Activated CD8-positive, alpha-beta memory T cell treated with anti-CD3 and anti-CD28 coated beads, Interleukin-2, amount 50 U/mL, for 4 hours (primary cell): ENCODE results near the gene RTN4R.

ENCODE experiments used
- DNase-seq: peaks from one replicate; pipeline ENCODE4 v3.0.0-alpha.2; 2020

The RTN4R gene

DNA sequence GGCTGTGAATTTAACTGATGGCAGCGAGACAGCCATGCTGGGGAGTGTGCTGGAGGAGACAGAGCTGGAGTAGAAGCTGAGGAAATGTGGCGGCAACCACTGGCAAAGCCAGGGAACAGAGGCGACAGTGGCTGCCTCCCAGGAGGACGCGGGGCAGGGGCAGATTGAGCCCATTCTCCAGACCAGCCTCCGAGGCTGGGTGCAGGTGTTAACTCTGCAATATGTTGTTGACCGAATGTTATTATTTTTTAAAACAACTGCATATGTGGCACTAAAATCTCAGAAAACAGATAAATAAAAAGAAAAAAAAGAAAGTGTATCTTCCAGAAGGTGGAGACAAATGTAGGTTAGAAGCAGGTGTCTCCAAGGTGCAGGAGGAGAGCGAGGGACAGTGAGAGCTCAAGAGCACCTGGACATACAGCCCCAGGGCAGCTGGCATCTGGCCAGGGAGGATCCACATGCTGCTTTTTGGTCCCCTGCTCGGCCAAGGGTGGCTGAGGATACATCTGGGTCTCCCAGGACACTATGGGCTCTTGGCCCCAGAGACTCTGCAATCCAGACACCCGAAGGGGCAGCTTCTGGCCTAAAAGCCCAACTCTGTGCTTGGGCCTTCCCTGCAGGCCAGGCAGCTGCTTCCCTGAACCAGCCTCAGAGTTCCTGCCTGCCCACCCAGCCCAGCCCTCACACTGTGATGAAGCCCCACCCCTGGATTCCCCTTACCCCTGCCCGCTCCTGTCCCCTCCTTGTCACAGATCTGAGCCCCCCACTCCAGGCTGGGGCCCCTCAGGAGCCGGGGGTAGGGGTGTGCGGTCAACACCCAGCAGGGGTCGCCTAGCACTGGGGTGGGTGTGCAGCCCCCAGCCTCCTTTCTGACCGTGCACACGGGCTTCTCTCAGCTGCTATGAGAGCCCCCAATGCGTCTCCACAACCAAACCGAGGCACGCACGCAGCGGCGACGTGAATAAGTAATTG lies 12.9 kb downstream of the RTN4R start:
- no peak for DNase-seq

DNA sequence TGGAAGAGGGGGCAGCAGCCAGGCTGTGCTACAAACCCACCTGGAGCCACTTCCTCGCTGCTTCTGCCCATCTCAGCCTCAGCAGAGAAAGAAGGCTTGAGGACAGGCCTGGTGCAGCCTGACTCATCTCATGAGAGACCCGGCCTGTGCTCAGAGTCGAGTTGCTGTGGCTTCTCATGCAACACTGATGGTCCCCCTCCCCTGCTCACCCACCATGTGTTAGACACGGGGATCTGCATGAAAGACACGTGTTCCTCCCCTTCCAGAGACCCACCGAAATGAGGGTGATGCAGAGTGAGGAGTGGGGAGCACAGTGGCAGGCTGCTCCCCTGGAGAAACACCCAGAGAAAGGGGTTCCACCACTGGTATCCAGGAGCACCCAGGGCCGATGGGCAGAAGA lies 15.0 kb downstream of the RTN4R start:
- DNase-seq = no peak

DNA sequence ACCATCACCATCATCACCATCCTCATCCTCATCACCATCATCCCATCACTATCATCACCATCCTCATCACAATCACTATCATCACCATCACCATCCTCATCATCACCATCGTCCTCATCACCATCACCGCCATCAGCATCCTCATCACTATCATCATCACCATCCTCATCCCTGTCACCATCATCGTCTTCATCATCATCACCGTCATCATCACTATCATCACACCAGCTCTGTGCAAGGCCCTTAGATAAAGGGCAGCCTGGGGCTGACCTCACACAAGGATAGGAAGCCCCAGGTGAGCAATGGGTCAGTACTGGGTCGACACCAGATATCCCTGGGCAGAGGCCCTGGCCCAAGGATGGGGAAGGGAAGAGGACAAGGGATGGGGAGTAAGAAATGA lies 16.1 kb downstream of the RTN4R start:
- no peak for DNase-seq

DNA sequence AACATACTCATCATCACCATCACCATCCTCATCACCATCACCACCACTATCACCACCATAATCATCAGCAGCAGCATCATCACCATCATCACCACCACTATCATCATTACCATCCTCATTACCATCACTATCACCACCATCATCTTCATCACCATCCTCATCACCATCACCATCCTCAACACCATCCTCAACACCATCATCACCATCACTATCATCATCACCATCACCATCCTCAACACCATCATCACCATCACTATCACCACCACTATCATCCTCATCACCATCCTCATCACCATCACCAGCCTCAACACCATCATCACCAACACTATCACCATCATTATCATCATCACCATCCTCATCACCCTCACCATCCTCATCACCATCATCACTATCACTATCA lies 16.6 kb downstream of the RTN4R start:
- no peak for DNase-seq

DNA sequence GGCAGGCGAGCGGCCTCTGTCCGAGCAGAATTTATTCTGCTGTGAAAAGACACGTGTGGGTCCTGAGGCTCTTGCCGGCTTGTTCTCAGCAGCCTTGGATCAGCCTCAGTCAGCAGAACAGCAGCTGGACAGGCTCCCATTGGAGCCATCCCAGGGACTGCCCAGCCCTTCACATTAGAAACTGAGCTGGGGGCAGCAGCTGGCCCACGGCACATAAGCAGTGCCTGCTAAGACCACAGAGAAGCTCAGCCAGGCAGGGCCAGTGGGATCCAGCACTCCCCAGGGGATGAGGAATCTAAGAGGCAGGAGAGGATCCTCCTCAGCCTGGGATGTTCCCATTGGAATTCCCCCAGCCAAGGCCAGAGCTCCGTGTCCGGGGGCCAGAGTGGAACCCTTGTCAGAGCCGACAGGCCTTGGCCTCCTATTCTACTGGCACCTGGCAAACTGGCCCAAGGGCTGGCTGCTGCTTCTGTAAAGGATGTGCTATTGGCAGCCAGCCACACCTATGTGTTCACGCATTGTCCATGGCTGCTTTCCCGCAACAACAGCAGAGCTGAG lies 18.2 kb downstream of the RTN4R start:
- no peak for DNase-seq

DNA sequence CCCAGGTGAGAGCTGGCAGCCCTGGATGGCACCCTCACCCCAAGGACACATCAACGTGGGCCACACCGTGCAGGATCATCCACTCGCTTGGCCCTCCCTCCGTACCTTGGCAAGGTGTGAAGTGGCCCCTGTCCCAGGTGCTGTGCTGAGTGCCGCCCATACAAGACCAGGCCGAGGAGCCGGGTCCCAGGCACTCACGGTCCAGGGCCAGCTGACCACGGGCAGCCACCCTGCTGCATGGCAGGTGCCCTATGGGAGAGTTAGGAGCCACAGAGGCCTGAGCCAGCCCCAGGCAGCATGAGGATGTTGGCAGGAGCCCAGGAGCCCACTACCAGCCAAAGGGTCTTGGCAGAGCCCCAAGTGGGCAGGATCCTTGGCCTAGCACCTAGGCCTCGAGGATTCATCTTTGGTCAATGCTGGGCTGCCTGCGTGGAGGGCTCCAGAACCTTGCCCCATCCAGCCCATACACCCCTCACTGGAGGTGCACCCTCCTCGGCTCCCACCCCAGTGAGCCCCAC lies 19.6 kb downstream of the RTN4R start:
- no peak for DNase-seq

DNA sequence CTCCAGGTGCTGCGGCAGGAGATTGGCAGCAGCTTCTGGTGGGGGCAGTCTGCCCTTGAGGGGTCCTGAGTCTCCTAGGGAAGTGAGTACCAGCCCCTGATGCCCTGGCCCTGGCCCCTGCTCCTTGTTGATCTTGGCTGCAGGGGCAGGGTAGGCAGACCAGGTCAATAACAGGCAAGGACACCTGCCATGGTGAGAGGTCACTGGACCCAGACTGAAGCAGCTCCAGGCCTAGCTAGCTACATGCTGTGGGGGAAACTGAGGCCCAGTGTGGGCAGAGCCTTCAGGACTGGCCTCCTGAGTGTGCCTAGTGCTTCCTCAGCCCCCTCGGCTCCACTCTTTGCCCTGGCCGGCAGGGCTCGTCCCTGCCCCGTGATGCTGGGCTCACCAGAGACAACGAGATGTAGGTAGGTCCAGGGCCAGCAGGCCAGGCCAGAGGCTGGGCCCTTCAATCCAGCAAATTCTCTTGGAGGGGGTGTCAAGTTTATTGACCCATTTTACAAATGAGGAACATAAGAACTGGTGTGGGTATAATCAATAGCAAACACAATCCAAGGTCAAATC lies 20.4 kb downstream of the RTN4R start:
- DNase-seq = no peak

DNA sequence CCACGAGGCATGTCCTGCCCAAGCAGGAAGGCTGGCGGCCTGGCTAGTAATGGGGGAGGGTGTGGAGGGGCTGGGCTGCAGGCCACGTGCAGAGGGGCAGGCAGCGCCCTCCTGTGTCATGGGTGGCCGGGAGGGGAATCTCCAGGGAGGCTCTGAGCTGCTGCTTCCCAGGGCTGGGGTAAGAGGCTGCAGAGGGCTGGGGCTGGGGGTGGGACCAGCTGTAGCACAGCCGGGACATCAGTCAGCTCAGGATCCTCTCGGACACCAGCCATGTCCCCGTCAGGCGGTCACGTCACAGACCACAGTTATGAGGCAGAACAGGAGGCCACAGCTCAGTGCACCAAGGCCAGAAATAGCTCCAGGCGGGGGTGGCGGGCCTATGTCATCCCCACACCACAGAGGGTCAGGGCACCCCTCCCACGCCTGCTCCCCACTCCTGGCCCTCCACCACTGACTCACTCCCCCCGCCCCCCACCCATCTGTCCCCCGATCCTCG lies 21.1 kb downstream of the RTN4R start:
- no peak for DNase-seq

DNA sequence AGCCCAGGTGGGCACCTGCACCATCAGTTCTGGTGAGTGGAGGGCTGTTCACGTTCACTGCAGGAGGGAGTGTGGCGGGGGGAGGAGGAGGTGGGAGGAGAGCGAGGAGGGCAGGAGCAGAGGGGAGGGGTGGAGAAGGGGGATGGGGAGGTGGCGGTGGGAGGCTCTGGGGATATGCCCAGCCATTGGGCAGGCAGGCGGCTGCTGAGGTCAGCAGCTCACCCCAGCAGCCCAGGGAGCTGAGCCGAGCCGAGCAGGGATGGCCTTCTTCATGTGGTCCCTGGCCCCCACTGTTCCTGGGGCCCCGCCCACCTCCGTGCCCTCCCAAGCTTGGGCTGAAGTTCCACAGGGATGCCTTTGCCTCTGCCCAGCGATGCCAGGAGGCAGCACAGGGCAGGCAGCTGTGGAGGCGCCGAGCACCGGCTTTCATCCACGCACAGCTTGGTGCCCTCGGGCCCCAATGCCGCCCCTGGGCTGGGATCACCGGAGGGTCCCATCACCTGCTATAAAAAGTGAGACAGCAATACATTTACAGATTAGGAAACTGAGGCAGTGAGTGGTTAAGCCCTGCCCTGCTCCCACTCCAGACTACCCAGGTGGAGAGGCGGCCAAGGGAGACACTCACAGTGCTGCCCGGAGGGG lies 21.6 kb downstream of the RTN4R start:
- no peak for DNase-seq

DNA sequence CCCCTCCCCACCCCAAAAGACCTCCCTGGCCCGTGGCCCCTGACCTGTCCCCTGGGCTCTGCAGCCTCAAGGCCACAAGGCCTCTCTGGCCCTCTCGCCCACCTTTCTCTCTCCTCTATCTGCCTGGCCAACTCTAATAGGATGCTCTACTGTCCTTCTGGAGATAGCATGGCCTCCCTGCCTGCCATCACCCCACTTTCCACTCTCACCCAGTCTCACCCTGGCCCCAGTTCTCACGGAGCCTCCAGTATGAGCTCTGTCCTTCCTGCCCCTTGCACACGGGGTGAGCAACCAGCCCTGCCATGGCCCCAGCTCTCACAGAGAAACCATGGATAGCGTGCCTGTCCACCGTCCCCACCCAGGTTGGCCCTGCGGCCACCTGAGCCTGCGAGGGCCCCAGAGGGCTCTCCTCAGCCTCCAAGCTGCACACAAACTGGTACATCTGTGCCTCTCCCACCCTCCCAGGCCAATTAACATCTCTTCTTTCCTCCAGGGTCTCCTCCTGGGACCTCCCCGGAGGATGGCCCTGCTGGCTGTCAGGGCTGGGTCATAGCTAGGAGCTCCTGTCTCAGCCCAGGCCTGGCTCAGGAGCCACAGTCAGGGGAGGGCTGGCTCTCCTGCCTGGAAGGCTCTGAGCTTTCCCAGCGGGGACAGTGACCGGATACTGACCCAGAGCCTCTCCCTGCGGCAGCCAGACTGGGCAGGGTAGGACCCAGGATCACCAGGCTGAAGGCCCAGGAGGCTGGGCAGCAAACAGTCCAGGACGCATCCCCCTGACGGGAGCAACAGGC lies 22.3 kb downstream of the RTN4R start:
- no peak for DNase-seq

DNA sequence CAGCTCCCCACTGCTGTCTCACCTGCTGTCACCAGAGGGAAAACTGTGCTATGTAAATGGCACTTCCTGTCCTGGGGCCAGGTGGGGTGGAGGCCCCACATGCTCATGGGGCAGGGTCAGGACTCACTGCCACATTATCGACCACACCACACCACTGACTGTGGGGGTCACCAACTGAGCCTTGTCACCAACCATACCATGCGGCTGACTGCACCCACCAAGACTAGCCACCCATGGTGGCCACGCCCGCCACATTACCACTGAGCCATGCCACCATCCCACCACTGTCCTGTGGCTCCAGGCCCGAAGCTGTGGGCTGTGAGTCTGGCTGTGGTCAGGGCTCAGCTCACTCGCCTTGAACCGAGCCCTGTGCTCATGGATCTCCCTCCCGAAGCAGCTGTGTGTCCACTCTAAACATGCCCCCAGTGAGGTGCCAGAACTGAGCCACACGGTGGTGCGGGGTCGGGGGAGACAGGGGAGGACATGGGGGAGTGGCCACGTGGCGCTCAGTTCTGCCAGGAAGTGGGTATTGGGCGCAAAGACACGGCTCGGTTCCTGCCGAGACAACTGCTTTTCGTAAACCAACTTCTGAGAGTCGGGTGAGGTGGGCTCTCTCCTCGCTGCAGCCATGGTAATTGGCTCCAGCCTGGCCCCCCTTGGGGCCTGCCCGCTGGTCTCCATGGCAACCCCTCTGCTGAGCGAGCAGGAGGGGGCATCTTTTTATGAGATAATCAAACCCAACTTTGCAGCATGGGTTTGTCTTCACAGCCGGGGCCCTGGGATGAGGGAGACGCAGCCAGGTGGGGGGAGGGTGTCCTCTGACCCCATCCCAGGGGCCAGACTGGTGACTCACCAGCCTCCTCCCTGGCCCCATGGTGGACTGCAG lies 23.2 kb downstream of the RTN4R start:
- peak; percentile 48 for DNase-seq

DNA sequence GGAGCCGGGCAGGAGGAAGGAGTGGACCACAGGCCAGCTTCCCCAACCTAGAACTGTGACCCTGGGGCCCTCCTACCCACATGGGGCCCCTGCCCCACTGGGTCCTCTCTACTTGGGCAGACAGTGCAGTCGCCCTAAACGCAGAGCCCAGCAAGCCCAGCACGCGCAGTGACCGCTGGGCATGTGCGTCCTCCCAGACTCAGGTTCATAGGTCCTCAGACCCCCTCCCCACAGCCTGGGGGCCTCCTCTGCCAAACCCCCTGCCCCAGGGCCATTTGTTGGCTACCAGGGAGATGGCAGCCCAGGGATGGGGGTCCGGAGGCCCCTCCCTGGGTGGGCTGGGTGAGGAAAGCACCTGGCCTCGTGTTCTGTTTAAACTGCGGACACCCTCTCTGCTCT lies 23.9 kb downstream of the RTN4R start:
- no peak for DNase-seq

DNA sequence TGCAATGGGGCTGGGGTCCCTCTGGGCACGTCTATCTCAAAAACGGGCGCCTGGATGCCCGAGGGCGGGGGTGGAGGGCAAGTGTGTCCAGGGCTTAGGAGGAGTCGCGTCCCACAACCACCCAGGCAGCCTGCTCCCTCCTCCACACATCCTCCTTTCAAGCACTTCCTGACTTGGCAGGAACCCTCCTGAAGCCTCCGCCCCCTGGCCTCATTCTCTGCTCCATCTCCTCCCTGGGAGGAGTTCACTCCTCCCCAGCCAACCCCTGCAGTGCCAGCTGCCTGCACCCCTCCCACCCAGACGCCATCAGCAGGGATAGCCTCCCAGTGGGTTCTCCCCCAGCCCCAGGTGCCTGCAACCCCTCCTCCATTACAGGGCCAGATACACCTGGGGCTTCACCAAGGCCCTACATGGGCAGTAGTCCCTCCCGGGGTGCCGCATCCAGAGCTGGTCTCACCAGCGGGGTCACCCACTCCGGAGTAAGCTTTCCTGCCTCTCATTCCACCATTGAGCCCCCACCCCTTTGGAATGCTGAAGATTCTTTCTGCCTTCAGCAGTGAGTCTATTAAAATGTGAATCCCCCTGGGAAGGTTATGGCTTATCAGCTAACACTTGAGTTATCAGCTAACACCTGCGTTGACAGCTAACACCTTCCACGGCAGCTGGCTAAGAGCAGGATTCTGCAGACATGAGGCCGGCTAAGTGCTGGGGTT lies 24.4 kb downstream of the RTN4R start:
- peak; percentile 44 for DNase-seq

DNA sequence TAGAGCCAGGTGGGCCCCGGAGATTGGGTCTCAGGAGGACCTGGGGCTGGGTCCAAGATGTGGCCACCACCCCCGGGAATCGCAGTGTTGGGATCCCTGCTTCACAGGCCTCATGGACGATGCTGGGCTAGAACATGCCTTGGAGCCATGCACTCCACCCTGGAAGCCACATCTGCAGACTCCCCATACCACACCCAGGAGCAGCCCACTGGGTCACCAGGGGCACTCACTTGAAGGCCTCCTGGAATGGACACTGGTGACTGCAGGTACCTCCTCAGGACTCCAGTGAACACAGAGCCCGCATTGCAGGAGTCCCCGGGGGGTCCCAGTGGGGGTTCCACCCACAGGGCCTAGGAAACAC lies 25.0 kb downstream of the RTN4R start:
- DNase-seq = no peak

DNA sequence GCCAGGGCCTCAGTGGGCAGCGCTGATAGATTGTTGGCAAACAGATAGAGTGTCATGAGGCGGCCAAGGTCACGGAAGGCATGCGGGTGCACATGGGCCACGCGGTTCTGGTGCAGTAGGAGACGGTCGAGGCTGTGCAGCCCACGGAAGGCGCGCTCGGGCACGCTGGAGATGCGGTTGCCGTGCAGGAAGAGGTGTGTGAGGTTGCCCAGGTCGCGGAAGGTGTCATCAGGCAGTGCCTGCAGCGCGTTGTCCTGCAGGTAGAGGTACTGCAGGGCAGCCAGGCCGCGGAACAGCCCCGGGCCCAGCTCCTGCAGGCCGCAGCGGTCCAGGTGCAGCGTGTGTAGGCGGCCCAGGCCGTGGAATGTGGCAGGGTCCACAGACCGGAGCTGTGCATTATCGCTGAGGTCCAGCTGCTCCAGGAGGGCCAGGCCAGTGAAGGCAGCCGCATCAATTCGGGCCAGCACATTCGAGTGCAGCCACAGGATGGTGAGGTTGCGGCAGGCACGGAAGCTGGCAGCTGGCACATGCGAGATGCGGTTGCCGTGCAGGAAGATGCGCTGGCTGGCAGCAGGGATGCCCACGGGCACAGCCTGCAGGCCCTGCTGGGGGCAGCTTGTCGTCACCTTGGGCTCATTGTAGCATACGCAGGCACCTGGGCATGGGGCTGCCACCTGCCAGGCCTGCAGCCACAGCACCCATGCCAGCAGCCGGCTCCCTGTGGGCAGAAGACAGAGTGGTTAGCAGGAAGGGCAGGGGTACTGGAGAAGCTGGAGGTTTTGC lies 25.5 kb downstream of the RTN4R start:
- DNase-seq = no peak

DNA sequence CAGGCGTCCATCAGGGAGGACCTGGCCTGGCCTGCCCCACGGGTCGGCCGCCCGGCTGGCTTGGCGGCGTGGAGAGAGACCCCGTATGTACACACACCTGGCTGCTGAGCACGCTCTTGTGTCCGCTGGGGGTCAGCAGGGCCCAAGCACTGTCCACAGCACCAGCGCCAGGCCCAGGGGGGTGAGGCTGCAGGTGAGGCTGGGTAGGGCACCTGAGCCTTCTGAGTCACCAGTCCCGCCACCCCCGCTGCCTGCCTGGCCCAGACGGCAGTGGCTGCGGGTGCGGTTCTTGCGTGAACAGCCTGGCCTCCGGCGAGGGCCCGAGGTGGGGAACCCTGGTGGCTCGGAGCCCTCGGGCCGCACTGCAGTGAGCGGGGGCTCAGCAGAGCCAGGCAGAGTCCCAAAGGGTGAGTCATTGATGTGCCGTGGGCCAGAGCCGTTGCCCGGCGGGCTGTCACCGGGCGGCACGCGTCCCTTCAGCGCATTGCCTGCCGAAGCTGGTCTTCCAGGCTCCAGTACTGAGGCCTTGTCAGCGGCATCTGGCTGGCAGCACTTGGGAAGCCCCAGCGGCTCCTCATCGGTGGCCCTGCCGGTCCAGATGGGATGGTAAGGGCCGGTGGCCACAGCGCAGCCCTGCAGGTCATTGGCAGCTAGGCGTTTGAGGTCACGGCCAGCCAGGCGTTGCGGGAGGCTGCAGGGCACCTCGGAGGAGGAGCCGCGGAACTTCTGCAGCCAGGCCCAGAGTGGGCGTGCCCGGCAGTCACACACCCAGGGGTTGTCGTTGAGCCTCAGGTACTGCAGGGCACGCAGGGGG lies 26.3 kb downstream of the RTN4R start:
- no peak for DNase-seq

DNA sequence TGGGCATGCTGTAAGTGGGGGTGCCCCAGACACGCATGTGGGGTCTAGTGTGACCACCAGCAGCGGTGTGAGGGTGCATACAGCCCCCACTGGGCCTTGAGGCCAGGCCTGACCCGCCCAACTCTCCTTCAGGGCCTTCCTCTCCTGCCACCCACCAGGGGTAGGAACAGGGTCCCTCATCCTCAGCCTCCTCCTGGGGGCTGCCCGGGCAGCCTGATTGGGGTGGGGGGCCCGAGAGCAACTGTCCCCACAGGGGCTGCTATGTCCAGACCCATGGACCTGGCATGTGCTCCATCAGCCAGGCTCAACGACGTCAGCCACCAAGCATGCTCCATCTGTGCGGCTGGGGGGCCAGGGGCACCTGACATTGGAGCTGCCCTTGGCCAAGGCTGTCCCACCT lies 27.2 kb downstream of the RTN4R start:
- DNase-seq = no peak

DNA sequence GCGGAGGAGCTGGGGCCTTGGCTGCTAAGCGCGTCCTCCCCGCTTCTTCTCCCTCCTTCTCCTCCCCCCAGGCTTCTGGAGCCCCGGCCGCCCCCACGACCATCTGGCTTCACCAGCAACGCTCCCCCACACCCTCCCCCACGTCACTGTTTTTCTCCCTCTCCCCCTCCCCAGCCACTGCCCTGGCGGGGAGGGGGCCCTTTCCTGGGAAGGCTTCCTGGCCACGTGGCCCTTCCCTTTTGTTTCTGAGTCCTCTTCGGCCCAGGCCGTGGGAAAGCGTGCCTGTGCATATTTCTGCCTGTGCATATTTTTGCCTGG lies 27.7 kb downstream of the RTN4R start:
- no peak for DNase-seq
